Smooth muscle cell (in vitro differentiated cells): ENCODE data around the gene BPIFB2. TPM values are rescaled to one million over a fixed set of nuclear protein-coding genes. Genes with fewer than 3 reads are reported as not detected.

Source experiments
- DNase-seq: peaks from one replicate; lab custom pipeline; 2025; ENCODE audit not compliant: unreplicated experiment; lab: John Stamatoyannopoulos, UW
- H2AFZ ChIP-seq: fragments of 200-600 bp; sonication (generic); 2 replicates; pipeline ENCODE4 v1.6.0; 2016; ENCODE audit warnings: antibody characterized with exemption, low read depth, mild to moderate bottlenecking
- H3F3A ChIP-seq: fragments of 200-600 bp; sonication (generic); 2 replicates; pipeline ENCODE4 v1.6.0; 2017; ENCODE audit warnings: antibody characterized with exemption, low read depth
- H3K27ac ChIP-seq: fragments of 200-600 bp; sonication (generic); 2 replicates; pipeline ENCODE4 v1.5.1; 2016; ENCODE audit warnings: low read depth, mild to moderate bottlenecking
- H3K27me3 ChIP-seq: fragments of 200-600 bp; sonication (generic); 2 replicates; pipeline ENCODE4 v1.6.1; 2016; ENCODE audit warnings: low read depth, mild to moderate bottlenecking
- H3K36me3 ChIP-seq: fragments of 200-600 bp; sonication (generic); 2 replicates; pipeline ENCODE4 v1.5.1; 2016; ENCODE audit warnings: low read depth
- H3K4me1 ChIP-seq: fragments of 200-600 bp; sonication (generic); 2 replicates; pipeline ENCODE4 v1.5.1; 2016; ENCODE audit warnings: low read depth
- H3K4me2 ChIP-seq: fragments of 200-600 bp; sonication (generic); 2 replicates; pipeline ENCODE4 v1.6.0; 2016; ENCODE audit warnings: mild to moderate bottlenecking
- H3K4me3 ChIP-seq: fragments of 200-600 bp; sonication (generic); 2 replicates; pipeline ENCODE4 v1.5.1; 2016; ENCODE audit warnings: mild to moderate bottlenecking
- H3K79me2 ChIP-seq: fragments of 200-600 bp; sonication (generic); 2 replicates; pipeline ENCODE4 v1.6.0; 2016; ENCODE audit warnings: low read depth, mild to moderate bottlenecking
- H3K9ac ChIP-seq: fragments of 200-600 bp; sonication (generic); 2 replicates; pipeline ENCODE4 v1.6.0; 2016; ENCODE audit warnings: low read depth
- H3K9me3 ChIP-seq: fragments of 200-600 bp; sonication (generic); replicated peaks from 2 replicates; pipeline ENCODE4 v1.5.1; 2016; ENCODE audit warnings: low read depth
- H4K20me1 ChIP-seq: fragments of 200-600 bp; sonication (generic); 2 replicates; pipeline ENCODE4 v1.6.0; 2016; ENCODE audit warnings: low read depth
- CTCF ChIP-seq: fragments of 200-600 bp; sonication (generic); IDR thresholded peaks from 2 replicates; pipeline ENCODE4 v1.5.1; 2017; ENCODE audit warnings: borderline replicate concordance, mild to moderate bottlenecking, antibody characterized with exemption; ENCODE audit not compliant: insufficient read depth, poor library complexity, severe bottlenecking
- WGBS: methylation state at CpG from one replicate; pipeline ENCODE4 v1.1.7; 2016; ENCODE audit warnings: low lambda C conversion rate; 5-methylcytosine and 5-hydroxymethylcytosine counted together
- polyA plus RNA-seq: library from polyadenylated mRNA; unstranded; fragments of >200 nt; fragmentation: Nextera tagmentation; extraction: Ambion mirVana; gene quantifications from 2 replicates; pipeline ENCODE4 v1.2.1, GENCODE V29; 2016
- total RNA-seq: library from RNA; depleted of rRNA; stranded (reverse); fragments of >200 nt; gene quantifications from 2 replicates; pipeline ENCODE4 v1.2.3, GENCODE V29; 2014

Gene BPIFB2
- total and polyA plus RNA-seq, 2 experiments from 2014 or later, result not detected

- no peak for TF ChIP-seq CTCF
- no peak overlapping the region for H3K9ac ChIP-seq
Measured at GRCh38 chr20:33024609-33025317, 17.3 kb downstream of the BPIFB2 start.

GRCh38 chr20:33025318-33025876 lies 17.9 kb downstream of the BPIFB2 start:
- peaks cover 49% of the 10 kb centered on the region for H3K27me3 ChIP-seq
- DNase-seq, result no peak
- no peaks in the 10 kb centered on the region for H3K4me1 ChIP-seq
- H3K9ac ChIP-seq, result no peak overlapping the region
- 64% methylated on average over 9 of the region's 9 CpGs for WGBS
- H3K9me3 ChIP-seq, result no peaks in the 10 kb centered on the region
- no peak for TF ChIP-seq CTCF
- H3F3A ChIP-seq, result no peaks in the 10 kb centered on the region
- no peaks in the 10 kb centered on the region for H4K20me1 ChIP-seq
- no peaks in the 10 kb centered on the region for H3K36me3 ChIP-seq
- no peak overlapping the region for H3K4me2 ChIP-seq
- no peak overlapping the region for H2AFZ ChIP-seq
- no peak overlapping the region for H3K27ac ChIP-seq
- H3K4me3 ChIP-seq, result no peak overlapping the region
- H3K79me2 ChIP-seq, result no peaks in the 10 kb centered on the region

More at GRCh38 chr20:33024609-33025317, 17.3 kb downstream of the BPIFB2 start:
- peaks cover 44% of the 10 kb centered on the region for H3K27me3 ChIP-seq
- H3K9me3 ChIP-seq, result no peaks in the 10 kb centered on the region
- H3K27ac ChIP-seq, result no peak overlapping the region
- H3K4me1 ChIP-seq, result no peaks in the 10 kb centered on the region
- H3F3A ChIP-seq, result no peaks in the 10 kb centered on the region
- WGBS, result 78% methylated on average over 5 of the region's 5 CpGs
- no peaks in the 10 kb centered on the region for H3K36me3 ChIP-seq
- no peak overlapping the region for H3K4me3 ChIP-seq
- H2AFZ ChIP-seq, result no peak overlapping the region
- H3K4me2 ChIP-seq, result no peak overlapping the region
- H4K20me1 ChIP-seq, result no peaks in the 10 kb centered on the region
- H3K79me2 ChIP-seq, result no peaks in the 10 kb centered on the region
- DNase-seq, result no peak

GRCh38 chr20:33026072-33026778 lies 18.7 kb downstream of the BPIFB2 start:
- Histone ChIP-seq H3F3A (no peaks in the 10 kb centered on the region), H3K36me3 (no peaks in the 10 kb centered on the region), H3K9me3 (no peaks in the 10 kb centered on the region), H3K27me3 (peaks cover 47% of the 10 kb centered on the region), H3K79me2 (no peaks in the 10 kb centered on the region), H4K20me1 (no peaks in the 10 kb centered on the region), H3K4me1 (no peaks in the 10 kb centered on the region), H3K4me3 (no peak overlapping the region), H3K4me2 (no peak overlapping the region), H2AFZ (no peak overlapping the region), H3K27ac (no peak overlapping the region), H3K9ac (no peak overlapping the region)
- 85% methylated on average over 5 of the region's 5 CpGs for WGBS
- no peak for TF ChIP-seq CTCF
- no peak for DNase-seq
